ENCODE data around the gene SUCLA2.

SUCLA2 gene

GRCh38 chr13:47898080-47898479, 103.0 kb downstream of the SUCLA2 start:
- DNase-seq: no peak

- no peak for DNase-seq
Measured at GRCh38 chr13:47897411-47898050, 103.5 kb downstream of the SUCLA2 start.

GRCh38 chr13:47896546-47896945, 104.5 kb downstream of the SUCLA2 start:
- no peak for DNase-seq

GRCh38 chr13:47896111-47896510, 105.0 kb downstream of the SUCLA2 start:
- no peak for DNase-seq

GRCh38 chr13:47893527-47893926, 107.5 kb downstream of the SUCLA2 start:
- no peak for DNase-seq
